ENCODE measurements around the gene SNTA1. TPM values are rescaled to one million over a fixed set of nuclear protein-coding genes. Genes with fewer than 3 reads are reported as not detected.

The SNTA1 gene
- 9.9 and 10.2 TPM in 2 replicates for total RNA-seq (2021)
- long read RNA-seq, partial matches to known transcripts: 4 of 7 reads
- long read RNA-seq, other reads (novel, unspliced or antisense): 3 of 7 reads

DNA sequence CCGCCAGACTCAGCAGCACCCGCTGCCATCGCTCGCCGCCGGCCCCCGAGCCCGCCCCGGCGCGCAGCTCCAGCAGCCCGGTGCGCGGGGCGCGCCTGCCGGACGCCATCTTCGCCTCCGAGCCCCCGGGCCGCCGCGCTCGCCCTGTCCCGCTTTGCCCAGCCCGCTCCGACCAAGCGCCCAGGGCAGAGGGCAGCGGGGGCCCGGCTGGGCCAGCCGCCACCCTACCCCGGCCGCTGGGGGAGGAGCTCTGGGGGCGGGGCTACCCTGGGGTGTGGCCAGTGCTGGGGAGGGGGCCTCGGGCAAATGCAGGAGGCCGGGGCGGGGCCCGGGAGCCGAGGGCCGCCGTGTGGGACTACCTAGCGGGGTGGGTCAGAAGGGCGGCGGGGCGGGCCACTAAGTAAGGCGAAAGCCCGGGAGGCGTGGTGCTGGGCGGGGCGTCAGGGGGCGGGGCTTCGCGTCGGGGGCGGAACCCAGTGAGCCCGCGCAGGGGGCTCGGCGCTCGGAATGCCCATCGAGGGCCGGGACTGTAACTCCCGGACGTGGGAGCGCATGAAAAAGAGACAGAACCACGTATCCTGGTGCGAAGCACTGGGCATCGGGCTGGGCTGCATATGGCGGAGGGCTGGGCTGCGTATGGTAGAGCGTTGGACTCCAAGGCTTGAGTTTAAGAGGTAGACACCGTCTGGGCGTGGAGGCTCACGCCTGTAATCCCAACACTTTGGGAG, at the start of gene SNTA1:
Gene SNTA1, minus strand, starts transcription at position 252 of the 728 bp plus-strand sequence. Its CDS starts 143 bp downstream, at position 109.
- no peak within 1 kb of the TSS for H3T11ph ChIP-seq (ENCODE audit: low read length)
- Mint-ChIP-seq H3K27me3 (ENCODE audit: low read depth) (peaks cover 41% of the 10 kb centered on the region), H3K27ac (peak within 1 kb of the TSS; percentile 68 to 95 (median 70); a peak in 4 of 7 replicates), H3K4me3 (peak within 1 kb of the TSS; percentile 81 to 88), H3K9me3 (peaks cover 2 to 5% of the 10 kb centered on the region in 2 experiments; a peak in 3 of 5 replicates), H3K36me3 (ENCODE audit: insufficient read depth in 1 of 3, low read depth in 3 of 3) (peaks cover 1 to 5% (median 2%) of the 10 kb centered on the region in 3 experiments; a peak in 4 of 7 replicates), H3K4me1 (peaks cover 12 to 19% of the 10 kb centered on the region in 2 experiments)
- H2BK5ac ChIP-seq (ENCODE audit: insufficient read length, low read length): no peak within 1 kb of the TSS
- H3K79me1 ChIP-seq (ENCODE audit: insufficient read depth, low read depth, low read length, poor library complexity, severe bottlenecking): no peaks in the 10 kb centered on the region
- WGBS (ENCODE audit: extremely low coverage, insufficient read length, low lambda C conversion rate): no CpG with 5 or more reads among the region's 75 CpGs
- H4K20me1 ChIP-seq (ENCODE audit: control insufficient read depth, insufficient read depth, insufficient read length): peaks cover 2% of the 10 kb centered on the region
- H4K8ac ChIP-seq (replicated peaks; ENCODE audit: insufficient read length, low read depth, low read length): no peak within 1 kb of the TSS
- H3K14ac ChIP-seq (ENCODE audit: insufficient read depth, low read length): no peak within 1 kb of the TSS
- H3K23ac ChIP-seq (ENCODE audit: insufficient read length, low read depth, low read length): no peak within 1 kb of the TSS
- H2BK15ac ChIP-seq (ENCODE audit: low read depth, low read length): no peak within 1 kb of the TSS
- peak within 1 kb of the TSS; percentile 84 for H3K4me2 ChIP-seq (ENCODE audit: insufficient read depth, insufficient read length, low read length)
- no peaks in the 10 kb centered on the region for H3K9me3 ChIP-seq (ENCODE audit: control insufficient read depth, low read depth, low read length)
- no peak within 1 kb of the TSS for H2BK120ac ChIP-seq (ENCODE audit: low read depth, low read length, poor library complexity, severe bottlenecking)
- H3K23me2 ChIP-seq (ENCODE audit: insufficient read length, low read depth, low read length, poor library complexity, severe bottlenecking): peaks cover 12% of the 10 kb centered on the region
- peaks cover 12% of the 10 kb centered on the region; the same call in 1 of the 2 replicates for H3K27me3 ChIP-seq (ENCODE audit: insufficient read depth, low read length)
- H3K27ac ChIP-seq (ENCODE audit: insufficient read length, low read depth, low read length): no peak within 1 kb of the TSS
- no peak within 1 kb of the TSS for H2BK12ac ChIP-seq (ENCODE audit: insufficient read length, low read depth, low read length)
- no peak within 1 kb of the TSS for H3K56ac ChIP-seq (ENCODE audit: insufficient read length, low read depth, low read length)
- no peak within 1 kb of the TSS for H4K5ac ChIP-seq (ENCODE audit: insufficient read length, low read depth, low read length)
- no peak within 1 kb of the TSS for H3K18ac ChIP-seq (ENCODE audit: insufficient read length, low read depth, low read length)
- no peaks in the 10 kb centered on the region for H3K4me1 ChIP-seq (ENCODE audit: insufficient read depth, low read length)
- H4K91ac ChIP-seq (ENCODE audit: insufficient read length, low read depth, low read length): no peak within 1 kb of the TSS
- no peak within 1 kb of the TSS for H3K9ac ChIP-seq (ENCODE audit: extremely low read depth, insufficient read length, low read length)
- H2AK5ac ChIP-seq (ENCODE audit: insufficient read length, low read length): no peak within 1 kb of the TSS
- DNase-seq: peak; percentile 98
- H3K79me2 ChIP-seq (ENCODE audit: insufficient read depth, low read length): no peaks in the 10 kb centered on the region
- no peak within 1 kb of the TSS for H2BK20ac ChIP-seq (ENCODE audit: low read depth, low read length, poor library complexity, severe bottlenecking)
- H3K4ac ChIP-seq (ENCODE audit: low read depth, low read length): no peak within 1 kb of the TSS
- H2AFZ ChIP-seq (ENCODE audit: low read length): no peak within 1 kb of the TSS
- TF ChIP-seq, protein P1, sequence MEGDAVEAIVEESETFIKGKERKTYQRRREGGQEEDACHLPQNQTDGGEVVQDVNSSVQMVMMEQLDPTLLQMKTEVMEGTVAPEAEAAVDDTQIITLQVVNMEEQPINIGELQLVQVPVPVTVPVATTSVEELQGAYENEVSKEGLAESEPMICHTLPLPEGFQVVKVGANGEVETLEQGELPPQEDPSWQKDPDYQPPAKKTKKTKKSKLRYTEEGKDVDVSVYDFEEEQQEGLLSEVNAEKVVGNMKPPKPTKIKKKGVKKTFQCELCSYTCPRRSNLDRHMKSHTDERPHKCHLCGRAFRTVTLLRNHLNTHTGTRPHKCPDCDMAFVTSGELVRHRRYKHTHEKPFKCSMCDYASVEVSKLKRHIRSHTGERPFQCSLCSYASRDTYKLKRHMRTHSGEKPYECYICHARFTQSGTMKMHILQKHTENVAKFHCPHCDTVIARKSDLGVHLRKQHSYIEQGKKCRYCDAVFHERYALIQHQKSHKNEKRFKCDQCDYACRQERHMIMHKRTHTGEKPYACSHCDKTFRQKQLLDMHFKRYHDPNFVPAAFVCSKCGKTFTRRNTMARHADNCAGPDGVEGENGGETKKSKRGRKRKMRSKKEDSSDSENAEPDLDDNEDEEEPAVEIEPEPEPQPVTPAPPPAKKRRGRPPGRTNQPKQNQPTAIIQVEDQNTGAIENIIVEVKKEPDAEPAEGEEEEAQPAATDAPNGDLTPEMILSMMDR (conservative IDR thresholded peaks at IDR 0.05): no peak

All from H9 (cell line).